Erythroblast (primary cell): ENCODE measurements around the gene AS3MT.
"Not testable (repeated sequence)": the region's sequence is repeated elsewhere in the genome, so short reads cannot be mapped to it uniquely, and the experiment has no call there.

Experiments used
- DNase-seq, 2 experiments: peaks; one replicate each; lab custom pipeline; 2025; lab: John Stamatoyannopoulos, UW
- GATA1 ChIP-seq: IDR thresholded peaks from 2 replicates; pipeline ENCODE4 v1.6.1; 2011; ENCODE audit warnings: low read depth, mild to moderate bottlenecking, control low read depth, low read length, moderate library complexity
- POLR2A ChIP-seq: IDR thresholded peaks from 2 replicates; pipeline ENCODE4 v1.6.1; 2011; ENCODE audit warnings: mild to moderate bottlenecking, low read length

The AS3MT gene

DNA sequence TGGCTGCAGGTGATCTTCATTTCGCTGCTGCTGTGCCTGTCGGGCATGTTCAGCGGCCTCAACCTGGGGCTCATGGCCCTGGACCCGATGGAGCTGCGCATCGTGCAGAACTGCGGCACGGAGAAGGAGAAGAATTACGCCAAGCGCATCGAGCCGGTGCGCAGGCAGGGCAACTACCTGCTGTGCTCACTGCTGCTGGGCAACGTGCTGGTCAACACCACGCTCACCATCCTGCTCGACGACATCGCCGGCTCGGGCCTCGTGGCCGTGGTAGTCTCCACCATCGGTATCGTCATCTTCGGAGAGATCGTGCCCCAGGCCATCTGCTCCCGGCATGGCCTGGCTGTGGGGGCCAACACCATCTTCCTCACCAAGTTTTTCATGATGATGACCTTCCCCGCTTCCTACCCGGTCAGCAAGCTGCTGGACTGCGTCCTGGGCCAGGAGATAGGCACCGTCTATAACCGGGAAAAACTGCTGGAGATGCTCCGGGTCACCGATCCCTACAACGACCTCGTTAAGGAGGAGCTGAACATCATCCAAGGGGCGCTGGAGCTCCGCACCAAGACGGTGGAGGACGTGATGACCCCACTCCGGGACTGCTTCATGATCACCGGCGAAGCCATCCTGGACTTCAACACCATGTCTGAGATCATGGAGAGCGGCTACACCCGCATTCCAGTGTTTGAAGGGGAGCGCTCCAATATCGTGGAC is 50.1 kb downstream of the AS3MT start:
- no peak for TF ChIP-seq POLR2A
- TF ChIP-seq GATA1, result no peak
- DNase-seq, result peak; percentile 55 to 60

DNA sequence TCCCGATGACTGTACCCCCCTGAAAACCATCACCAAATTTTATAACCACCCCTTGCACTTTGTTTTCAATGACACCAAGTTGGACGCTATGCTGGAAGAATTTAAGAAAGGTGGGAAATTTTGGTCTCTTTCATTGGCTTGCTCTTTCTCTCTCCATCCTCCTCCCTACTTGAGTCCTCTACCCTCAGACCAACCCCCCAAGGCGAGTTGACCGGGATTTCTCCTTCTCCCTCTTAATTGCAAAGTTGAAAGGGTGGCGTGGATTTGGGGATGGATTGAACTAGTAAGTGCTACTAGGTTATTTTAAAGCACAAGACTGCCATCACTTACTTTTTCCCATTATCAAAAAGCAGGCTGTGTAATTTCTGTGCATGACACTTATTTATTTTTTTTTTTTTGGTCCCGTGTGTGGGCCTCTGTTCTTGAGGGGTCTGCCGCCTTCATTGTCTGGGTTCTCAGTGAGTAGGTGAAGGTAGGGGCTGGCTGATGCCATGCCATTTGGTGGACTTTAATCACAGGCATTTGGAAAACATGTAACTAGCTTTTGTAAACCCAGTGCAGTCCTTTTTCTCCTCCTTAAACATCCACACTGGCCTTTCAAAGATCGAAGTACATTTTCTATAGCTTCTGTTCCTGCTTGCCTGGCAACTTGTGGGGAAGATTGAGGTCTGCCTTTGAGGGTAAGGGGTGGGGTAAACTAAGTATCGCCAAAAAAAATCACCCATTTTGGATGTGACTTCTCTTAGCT is 50.9 kb downstream of the AS3MT start:
- DNase-seq, result peak; percentile 37 to 40

DNA sequence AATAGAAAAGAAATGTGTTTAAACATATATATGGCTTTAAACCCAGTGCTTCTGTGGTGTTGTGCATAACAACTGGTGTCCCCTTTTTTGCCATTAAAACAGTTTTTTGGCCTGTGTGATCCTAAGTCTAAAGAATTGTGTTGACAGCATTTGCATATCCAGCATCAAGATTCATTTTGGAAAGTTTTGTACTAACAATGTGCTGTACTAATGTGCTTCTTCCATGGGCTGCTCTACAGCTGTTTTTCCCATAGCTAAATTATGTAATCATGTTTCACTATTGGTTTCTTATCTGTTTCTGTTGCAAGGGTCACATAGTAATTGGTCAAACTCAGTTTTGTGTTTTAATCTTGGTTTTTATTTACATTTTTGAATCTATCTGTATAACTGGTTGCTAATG is 54.3 kb downstream of the AS3MT start:
- TF ChIP-seq GATA1 (no peak), POLR2A (no peak)
- DNase-seq, result no peak

More for the DNA sequence above, 50.9 kb downstream of the AS3MT start:
- peak; percentile 19 for TF ChIP-seq POLR2A
- TF ChIP-seq GATA1, result no peak

DNA sequence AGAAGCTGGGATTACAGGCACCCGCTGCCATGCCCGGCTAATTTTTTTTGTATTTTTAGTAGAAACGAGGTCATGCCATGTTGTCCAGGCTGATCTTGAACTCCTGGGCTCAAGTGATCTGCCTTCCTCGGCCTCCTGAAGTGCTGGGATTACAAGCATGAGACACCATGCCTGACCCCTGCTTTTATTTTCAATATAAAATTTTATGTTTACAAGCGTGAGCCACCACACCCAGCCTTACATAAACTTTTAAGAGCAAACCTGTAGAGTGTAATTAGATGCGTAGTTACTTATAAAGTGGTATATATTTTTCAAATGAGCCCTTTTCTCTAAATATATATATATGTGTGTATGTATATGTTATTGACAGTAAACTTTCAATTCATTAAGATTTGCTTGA is 57.6 kb downstream of the AS3MT start:
- no peak for TF ChIP-seq GATA1
- no peak for TF ChIP-seq POLR2A
- no peak for DNase-seq

DNA sequence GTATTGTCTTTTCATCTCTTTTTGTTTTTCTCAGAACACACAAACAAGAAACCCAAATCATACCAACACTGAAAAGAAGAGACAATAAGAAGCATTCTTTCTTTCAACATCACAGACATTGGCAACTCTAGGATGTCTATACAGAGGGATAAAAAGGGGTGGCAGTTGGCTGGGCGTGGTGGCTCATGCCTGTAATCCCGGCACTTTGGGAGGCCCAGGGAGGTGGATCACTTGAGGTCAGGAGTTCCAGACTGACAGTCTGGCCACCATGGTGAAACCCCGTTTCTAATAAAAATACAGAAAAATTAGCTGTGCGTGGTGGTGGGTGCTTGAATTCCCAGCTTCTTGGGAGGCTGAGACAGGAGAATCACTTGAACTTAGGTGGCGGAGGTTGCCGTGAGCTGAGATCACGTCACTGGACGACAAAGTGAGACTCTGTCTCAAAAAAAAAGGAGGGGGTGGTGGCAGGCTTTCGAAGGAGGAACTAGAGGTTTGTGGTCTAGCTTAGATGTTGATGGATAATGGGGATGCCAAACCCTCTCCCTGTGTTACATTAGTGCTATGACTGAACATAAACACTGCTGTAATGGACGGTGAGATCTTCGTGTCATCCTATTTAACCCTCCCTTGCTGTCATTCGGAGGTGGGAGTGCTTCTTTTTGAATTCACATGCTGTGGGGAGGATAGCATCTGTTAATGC is 58.2 kb downstream of the AS3MT start:
- peak; percentile 27 to 56 for DNase-seq
- TF ChIP-seq POLR2A, result no peak
- no peak for TF ChIP-seq GATA1

DNA sequence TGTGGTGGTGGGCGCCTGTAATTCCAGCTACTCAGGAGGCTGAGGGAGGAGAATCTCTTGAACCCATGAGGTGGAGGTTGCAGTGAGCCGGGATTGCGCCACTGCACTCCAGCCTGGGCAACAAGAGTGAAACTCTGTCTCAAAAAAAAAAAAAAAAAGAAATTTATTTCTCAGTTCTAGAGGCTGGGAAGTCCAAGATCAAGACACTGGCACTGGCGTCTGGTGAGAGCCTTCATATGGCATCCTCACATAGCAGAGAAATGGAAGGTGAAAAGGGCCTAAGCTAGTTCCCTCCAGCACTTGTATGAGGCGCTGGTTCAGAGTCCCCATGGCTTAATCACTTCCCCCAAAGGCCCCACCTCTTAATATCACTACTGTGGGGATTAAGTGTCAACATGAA is 59.2 kb downstream of the AS3MT start:
- not testable (repeated sequence) for DNase-seq

DNA sequence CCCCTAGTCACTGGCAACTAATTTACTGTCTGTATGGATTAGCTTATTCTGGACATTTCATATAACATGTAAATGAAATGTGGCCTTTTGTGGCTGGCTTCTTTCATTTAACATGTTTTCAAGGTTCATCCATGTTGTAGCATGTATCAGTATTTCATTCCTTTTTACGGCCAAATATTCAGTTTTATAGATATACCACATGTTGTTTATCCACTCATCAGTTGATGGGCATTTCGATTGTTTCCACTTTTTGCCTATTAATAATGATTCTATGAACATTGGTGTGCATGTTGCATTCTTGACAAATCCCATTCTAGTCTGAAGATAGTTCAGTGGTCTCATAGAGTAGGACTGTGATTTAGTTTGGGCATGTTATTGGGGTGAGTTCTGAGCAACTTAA is 61.5 kb downstream of the AS3MT start:
- TF ChIP-seq POLR2A (no peak), GATA1 (no peak)

DNA sequence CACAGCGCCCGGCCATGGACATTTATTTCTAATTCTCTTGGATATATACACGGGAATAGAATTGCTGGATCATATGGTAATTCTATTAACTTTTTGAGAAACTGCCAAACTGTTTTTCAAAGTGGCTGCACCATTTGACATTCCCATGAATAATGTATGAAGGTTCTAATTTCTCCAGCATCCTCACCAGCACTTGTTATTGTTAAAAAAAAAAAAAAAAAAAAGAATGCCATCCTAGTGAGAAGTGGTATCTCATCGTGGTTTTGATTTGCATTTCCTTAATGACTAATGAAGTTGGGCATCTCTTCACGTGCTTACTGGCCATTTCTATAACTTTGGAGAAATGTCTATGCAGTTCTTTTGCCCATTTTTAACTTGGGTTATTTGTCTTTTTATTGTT is 62.4 kb downstream of the AS3MT start:
- DNase-seq, result no peak
- no peak for TF ChIP-seq POLR2A

More for the DNA sequence above, 61.5 kb downstream of the AS3MT start:
- DNase-seq, result no peak

DNA sequence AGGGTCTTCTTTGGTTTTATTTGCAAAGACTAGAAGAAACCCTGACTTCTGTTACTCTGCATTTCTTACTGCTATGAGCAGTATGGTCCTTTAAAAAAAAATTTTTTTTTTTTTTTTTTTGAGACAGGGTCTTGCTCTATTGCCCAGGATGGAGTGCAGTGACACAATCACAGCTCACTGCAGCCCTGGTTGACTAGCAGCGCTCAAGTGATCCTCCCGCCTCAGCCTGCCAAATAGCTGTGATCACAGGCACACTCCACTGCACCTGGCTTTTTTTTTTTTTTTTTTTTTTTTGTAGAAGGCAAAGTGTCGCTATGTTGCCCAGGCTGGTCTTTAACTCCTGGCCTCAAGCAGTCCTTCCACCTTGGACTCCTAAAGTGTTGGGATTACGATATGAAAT is 66.2 kb downstream of the AS3MT start:
- no peak for TF ChIP-seq GATA1
- no peak for TF ChIP-seq POLR2A
- DNase-seq, result peak in 1 of 2 experiments; percentile 7

DNA sequence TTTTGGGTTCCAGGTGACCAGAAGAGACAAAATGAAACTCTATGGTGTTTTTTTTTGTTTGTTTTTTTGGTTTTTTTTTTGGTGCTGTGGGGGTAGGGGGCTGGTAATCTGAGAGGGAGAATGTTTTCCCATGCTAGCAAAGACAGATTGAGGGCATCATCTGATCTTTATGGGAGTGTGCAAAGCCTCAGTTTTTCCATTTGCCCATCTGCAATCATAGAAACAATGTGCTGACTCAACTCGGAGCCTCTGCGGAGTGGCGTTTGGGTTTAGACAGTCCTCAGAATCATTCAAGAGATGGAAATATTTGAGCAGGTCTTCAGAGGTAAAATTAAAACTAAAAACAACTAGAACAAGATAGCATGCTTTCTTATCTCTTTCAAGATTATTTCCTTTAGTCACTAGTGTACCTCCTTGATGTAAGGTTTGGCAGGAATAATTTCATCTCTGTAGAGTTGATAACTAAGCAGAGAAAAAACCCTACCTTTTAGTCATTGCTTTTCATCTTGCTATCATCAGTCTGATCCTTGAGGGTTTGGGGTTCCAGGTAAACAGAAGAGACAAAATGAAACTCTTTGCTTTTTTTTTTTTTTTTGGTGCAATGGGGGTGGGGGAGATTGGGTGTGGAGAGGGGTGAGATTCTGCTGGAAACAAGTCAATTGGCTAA is 66.8 kb downstream of the AS3MT start:
- TF ChIP-seq POLR2A (no peak), GATA1 (no peak)
- DNase-seq, result no peak

DNA sequence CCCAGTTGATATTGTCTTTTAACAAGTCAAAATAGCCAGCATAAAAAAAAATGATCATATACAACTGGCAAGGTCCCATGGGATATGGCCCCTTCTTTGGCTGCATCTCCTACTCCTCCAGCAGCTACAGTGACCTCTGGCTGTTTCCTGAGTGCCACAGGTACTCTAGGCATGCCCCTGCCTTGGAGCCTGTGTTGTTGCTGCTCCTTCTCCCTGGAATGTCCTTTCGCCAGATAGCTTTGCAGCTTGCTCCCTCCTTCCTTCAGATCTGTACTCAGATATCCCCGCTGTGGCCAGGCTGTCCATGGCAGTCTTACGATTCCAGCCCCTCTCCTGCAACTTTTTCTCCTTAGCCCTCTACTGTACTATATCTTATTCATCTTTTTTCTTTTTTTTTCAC is 72.1 kb downstream of the AS3MT start:
- TF ChIP-seq GATA1, result no peak
- TF ChIP-seq POLR2A, result no peak
- DNase-seq, result no peak

DNA sequence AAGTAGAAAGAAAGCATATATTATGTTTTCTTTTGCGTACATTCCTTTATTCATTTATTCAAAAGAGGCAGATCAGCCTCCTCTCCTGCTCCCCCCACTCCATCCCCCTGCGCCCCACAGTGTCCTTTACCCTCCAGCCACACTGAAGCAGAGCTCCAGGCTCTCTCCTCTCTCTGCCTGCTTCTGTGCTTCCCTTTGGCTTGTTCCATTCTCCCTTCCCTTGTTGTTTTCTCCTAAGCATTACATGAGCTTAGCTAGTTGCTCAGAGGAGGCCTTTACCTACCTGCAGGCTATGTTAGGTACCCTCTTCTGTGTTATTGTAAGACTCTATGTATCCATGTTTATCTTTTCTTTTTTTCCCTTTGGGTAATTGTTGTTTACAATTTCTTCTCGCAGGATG is 76.2 kb downstream of the AS3MT start:
- DNase-seq, result no peak
- TF ChIP-seq GATA1 (no peak), POLR2A (no peak)

DNA sequence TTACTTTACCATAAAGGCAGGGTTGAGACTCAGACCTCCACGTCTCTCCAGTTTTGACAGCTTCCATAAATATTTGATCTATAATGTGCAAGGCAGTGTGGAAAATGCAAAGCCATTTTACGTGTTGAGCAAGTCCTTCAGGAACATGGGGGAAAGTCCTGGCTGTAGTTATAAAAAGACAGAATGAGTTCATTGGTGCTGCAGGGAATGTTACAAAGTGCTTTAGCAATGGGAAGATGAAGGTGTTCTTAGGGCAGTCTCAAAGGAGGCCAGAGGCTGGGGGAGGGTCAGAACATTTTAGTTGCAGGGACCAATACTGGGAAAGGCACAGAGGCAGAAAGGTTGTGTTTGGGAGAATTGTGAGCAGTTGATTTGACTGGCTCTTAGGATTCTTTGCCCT is 76.7 kb downstream of the AS3MT start:
- no peak for DNase-seq
- TF ChIP-seq GATA1, result no peak
- TF ChIP-seq POLR2A, result no peak

DNA sequence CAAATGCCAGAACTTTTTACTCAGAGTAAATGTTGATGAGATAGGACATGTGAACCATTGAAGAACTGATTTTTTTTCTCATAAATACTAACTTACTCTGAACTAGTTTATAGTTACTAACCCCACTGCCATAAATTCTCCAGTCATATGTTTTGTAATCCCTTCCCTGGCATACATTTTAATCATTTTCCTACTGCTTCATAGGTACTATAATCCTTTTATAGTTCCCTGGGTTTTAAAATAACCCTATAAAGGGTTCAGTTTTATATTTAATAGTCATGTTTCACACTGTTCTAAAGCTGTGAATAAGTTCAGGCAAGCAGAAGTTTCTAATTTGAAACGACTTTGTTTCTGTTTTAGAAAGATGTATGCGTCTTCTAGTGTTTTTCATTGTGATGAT is 77.7 kb downstream of the AS3MT start:
- TF ChIP-seq POLR2A (no peak), GATA1 (no peak)
- DNase-seq, result no peak
